Fibroblast of lung (primary cell): Measurements from ENCODE around the gene MAGEB16.

Experiments
- EZH2 ChIP-seq: IDR thresholded peaks from 2 replicates; pipeline ENCODE4 v1.5.1; 2012; ENCODE audit warnings: low read length, control low read depth, mild to moderate bottlenecking; ENCODE audit errors: missing control alignments
- TF ChIP-seq, protein P1 (sequence below), 2 donors: IDR thresholded peaks in 1 of 2; conservative IDR thresholded peaks in 1 of 2; 1 replicate in 1 of 2; 2 replicates in 1 of 2; pipeline ENCODE4 v1.5.1; 2011 to 2012; ENCODE audit warnings: low read length in 2 of 2, control low read depth in 1 of 2, inconsistent platforms in 1 of 2, low read depth in 1 of 2, mild to moderate bottlenecking in 1 of 2

DNA sequence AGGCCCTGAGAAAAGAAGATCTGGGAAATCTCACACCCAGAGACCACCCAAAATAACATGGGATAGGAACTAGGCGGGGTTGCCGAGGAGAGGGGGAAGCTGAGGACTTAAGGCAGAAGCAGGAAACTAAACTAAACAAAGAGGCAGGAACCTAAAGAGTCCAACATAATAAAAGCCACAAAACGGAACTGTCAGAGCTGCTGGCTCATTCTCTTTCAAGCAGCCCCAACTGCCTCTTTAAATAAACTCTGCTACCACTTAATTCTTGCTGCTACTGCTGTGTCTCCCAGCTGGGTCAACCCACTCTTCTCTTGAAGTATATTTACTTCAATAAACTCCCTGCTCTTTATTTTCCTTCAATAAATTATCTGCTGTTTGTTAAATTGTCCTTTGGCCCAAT lies 44.5 kb downstream of the MAGEB16 start:
- TF ChIP-seq, protein P1, sequence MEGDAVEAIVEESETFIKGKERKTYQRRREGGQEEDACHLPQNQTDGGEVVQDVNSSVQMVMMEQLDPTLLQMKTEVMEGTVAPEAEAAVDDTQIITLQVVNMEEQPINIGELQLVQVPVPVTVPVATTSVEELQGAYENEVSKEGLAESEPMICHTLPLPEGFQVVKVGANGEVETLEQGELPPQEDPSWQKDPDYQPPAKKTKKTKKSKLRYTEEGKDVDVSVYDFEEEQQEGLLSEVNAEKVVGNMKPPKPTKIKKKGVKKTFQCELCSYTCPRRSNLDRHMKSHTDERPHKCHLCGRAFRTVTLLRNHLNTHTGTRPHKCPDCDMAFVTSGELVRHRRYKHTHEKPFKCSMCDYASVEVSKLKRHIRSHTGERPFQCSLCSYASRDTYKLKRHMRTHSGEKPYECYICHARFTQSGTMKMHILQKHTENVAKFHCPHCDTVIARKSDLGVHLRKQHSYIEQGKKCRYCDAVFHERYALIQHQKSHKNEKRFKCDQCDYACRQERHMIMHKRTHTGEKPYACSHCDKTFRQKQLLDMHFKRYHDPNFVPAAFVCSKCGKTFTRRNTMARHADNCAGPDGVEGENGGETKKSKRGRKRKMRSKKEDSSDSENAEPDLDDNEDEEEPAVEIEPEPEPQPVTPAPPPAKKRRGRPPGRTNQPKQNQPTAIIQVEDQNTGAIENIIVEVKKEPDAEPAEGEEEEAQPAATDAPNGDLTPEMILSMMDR (conservative IDR thresholded peaks at IDR 0.05 in 1 of 2, IDR thresholded peaks at IDR 0.05 in 1 of 2; ENCODE audit: low read depth in 1 of 2, low read length in 2 of 2) = no peak
- TF ChIP-seq EZH2 = no peak
